ENCODE results near the gene PPP2R1B. TPM values are rescaled to one million over a fixed set of nuclear protein-coding genes. Genes with fewer than 3 reads are reported as not detected.

The PPP2R1B gene
- total RNA-seq, 1 experiment from 2014 or later, result 105 TPM

DNA sequence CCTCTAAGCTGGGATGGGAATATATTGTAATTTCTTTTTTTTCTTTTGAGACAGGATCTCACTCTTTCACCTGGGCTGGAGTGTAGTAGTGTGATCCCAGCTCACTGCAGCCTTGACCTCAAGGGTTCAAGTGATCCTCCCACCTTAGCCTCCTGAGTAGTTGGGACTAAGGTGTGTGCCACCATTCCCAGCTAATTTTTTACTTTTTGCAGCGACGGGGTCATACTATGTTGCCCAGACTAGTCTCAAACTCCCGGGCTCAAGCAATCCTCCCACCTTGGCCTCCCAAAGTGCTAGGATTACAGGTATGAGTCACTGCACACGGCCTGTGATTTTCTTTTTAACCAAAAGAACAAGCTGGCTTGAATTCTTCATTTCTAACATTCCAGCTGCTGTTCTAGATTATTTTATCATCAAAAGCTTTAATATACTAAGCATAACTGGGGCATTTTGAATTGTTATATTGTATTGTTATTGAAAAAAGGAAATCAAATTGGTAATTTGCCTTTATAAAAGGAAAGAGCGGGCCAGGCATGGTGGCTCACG, 26.8 kb upstream of the PPP2R1B start:
- Histone ChIP-seq H3K4me1 (ENCODE audit: insufficient read depth, low read length) (no peaks in the 10 kb centered on the region), H4K5ac (ENCODE audit: insufficient read length, low read depth, low read length) (no peak overlapping the region), H3T11ph (ENCODE audit: low read length) (no peak overlapping the region), H2BK5ac (ENCODE audit: insufficient read length, low read length) (no peak overlapping the region), H4K8ac (replicated peaks; ENCODE audit: insufficient read length, low read depth, low read length) (no peak overlapping the region), H3K23ac (ENCODE audit: insufficient read length, low read depth, low read length) (no peak overlapping the region), H3K23me2 (ENCODE audit: insufficient read length, low read depth, low read length, poor library complexity, severe bottlenecking) (no peaks in the 10 kb centered on the region), H2AK5ac (ENCODE audit: insufficient read length, low read length) (no peak overlapping the region), H2BK20ac (ENCODE audit: low read depth, low read length, poor library complexity, severe bottlenecking) (no peak overlapping the region), H2BK12ac (ENCODE audit: insufficient read length, low read depth, low read length) (no peak overlapping the region), H4K20me1 (ENCODE audit: control insufficient read depth, insufficient read depth, insufficient read length) (no peaks in the 10 kb centered on the region), H2BK120ac (ENCODE audit: low read depth, low read length, poor library complexity, severe bottlenecking) (no peak overlapping the region), H3K79me2 (ENCODE audit: insufficient read depth, low read length) (no peaks in the 10 kb centered on the region), H2AFZ (ENCODE audit: low read length) (no peak overlapping the region), H3K27me3 (ENCODE audit: insufficient read depth, low read length) (no peaks in the 10 kb centered on the region), H3K4me2 (ENCODE audit: insufficient read depth, insufficient read length, low read length) (no peak overlapping the region), H3K9me3 (ENCODE audit: control insufficient read depth, low read depth, low read length) (no peaks in the 10 kb centered on the region), H3K18ac (ENCODE audit: insufficient read length, low read depth, low read length) (no peak overlapping the region), H3K56ac (ENCODE audit: insufficient read length, low read depth, low read length) (no peak overlapping the region), H3K9ac (ENCODE audit: extremely low read depth, insufficient read length, low read length) (no peak overlapping the region), H3K79me1 (ENCODE audit: insufficient read depth, low read depth, low read length, poor library complexity, severe bottlenecking) (no peaks in the 10 kb centered on the region), H2BK15ac (ENCODE audit: low read depth, low read length) (no peak overlapping the region), H3K14ac (ENCODE audit: insufficient read depth, low read length) (no peak overlapping the region), H3K27ac (ENCODE audit: insufficient read length, low read depth, low read length) (no peak overlapping the region), H4K91ac (ENCODE audit: insufficient read length, low read depth, low read length) (no peak overlapping the region), H3K4ac (ENCODE audit: low read depth, low read length) (no peak overlapping the region)
- Mint-ChIP-seq H3K27ac (no peak overlapping the region), H3K9me3 (no peaks in the 10 kb centered on the region), H3K36me3 (ENCODE audit: insufficient read depth in 1 of 3, low read depth in 3 of 3) (no peaks in the 10 kb centered on the region), H3K4me1 (peaks cover 0 to 8% of the 10 kb centered on the region in 2 experiments; a peak in 1 of 4 replicates), H3K27me3 (ENCODE audit: low read depth) (no peaks in the 10 kb centered on the region), H3K4me3 (no peak overlapping the region)
- no peak for DNase-seq
- WGBS (ENCODE audit: extremely low coverage, insufficient read length, low lambda C conversion rate), result no CpG with 5 or more reads among the region's 6 CpGs
- TF ChIP-seq, protein P1, sequence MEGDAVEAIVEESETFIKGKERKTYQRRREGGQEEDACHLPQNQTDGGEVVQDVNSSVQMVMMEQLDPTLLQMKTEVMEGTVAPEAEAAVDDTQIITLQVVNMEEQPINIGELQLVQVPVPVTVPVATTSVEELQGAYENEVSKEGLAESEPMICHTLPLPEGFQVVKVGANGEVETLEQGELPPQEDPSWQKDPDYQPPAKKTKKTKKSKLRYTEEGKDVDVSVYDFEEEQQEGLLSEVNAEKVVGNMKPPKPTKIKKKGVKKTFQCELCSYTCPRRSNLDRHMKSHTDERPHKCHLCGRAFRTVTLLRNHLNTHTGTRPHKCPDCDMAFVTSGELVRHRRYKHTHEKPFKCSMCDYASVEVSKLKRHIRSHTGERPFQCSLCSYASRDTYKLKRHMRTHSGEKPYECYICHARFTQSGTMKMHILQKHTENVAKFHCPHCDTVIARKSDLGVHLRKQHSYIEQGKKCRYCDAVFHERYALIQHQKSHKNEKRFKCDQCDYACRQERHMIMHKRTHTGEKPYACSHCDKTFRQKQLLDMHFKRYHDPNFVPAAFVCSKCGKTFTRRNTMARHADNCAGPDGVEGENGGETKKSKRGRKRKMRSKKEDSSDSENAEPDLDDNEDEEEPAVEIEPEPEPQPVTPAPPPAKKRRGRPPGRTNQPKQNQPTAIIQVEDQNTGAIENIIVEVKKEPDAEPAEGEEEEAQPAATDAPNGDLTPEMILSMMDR (conservative IDR thresholded peaks at IDR 0.05), result no peak
